Epithelial cell of proximal tubule (primary cell): ENCODE measurements around the gene RAG1. TPM values are rescaled to one million over a fixed set of nuclear protein-coding genes. Genes with fewer than 3 reads are reported as not detected.

Source experiments
- DNase-seq: peaks from one replicate; pipeline ENCODE4 v3.0.0-alpha.2; 2011; ENCODE audit warnings: low read depth
- H3K4me3 ChIP-seq: 2 replicates; pipeline ENCODE4 v1.5.1; 2011; ENCODE audit warnings: low read depth, mild to moderate bottlenecking, low read length
- total RNA-seq: library from RNA; depleted of rRNA; stranded (reverse); fragments of >200 nt; gene quantifications from 2 replicates; pipeline ENCODE4 v1.2.3, GENCODE V29; 2015
- TF ChIP-seq, protein P1 (sequence below): conservative IDR thresholded peaks from 2 replicates; pipeline ENCODE4 v1.5.1; 2012; ENCODE audit warnings: low read depth, mild to moderate bottlenecking, low read length

The RAG1 gene
- total RNA-seq, 1 donor from 2014 or later: 2.0 TPM

- no peak overlapping the region for H3K4me3 ChIP-seq
- TF ChIP-seq, protein P1, sequence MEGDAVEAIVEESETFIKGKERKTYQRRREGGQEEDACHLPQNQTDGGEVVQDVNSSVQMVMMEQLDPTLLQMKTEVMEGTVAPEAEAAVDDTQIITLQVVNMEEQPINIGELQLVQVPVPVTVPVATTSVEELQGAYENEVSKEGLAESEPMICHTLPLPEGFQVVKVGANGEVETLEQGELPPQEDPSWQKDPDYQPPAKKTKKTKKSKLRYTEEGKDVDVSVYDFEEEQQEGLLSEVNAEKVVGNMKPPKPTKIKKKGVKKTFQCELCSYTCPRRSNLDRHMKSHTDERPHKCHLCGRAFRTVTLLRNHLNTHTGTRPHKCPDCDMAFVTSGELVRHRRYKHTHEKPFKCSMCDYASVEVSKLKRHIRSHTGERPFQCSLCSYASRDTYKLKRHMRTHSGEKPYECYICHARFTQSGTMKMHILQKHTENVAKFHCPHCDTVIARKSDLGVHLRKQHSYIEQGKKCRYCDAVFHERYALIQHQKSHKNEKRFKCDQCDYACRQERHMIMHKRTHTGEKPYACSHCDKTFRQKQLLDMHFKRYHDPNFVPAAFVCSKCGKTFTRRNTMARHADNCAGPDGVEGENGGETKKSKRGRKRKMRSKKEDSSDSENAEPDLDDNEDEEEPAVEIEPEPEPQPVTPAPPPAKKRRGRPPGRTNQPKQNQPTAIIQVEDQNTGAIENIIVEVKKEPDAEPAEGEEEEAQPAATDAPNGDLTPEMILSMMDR: no peak
- DNase-seq: no peak
These were observed 59.2 kb downstream of the RAG1 start for GRCh38 chr11:36627006-36627405.

- no peak for DNase-seq
- TF ChIP-seq, protein P1: no peak
- no peak overlapping the region for H3K4me3 ChIP-seq
These were observed 59.7 kb downstream of the RAG1 start for GRCh38 chr11:36627471-36627870.

DNA sequence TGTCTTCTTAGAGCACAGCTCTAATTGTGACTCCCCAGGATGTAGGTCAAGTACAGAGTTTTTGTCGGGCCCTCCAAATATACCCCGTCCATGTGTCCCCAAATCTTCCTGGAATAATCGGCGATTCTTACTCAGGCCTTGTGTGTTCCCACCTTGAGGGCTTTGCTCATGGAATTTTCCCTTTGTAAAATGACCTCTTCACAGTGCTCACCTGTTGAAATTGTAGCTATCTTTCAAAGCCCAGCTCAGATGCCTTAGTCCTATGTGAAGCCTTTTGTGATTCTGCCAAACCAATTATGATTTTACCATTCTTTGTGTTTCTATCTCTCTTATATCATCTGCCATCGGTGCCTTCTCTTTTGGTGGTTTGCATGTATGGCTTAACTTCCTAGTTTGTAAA lies 60.3 kb downstream of the RAG1 start:
- TF ChIP-seq, protein P1: no peak
- H3K4me3 ChIP-seq: no peak overlapping the region
- DNase-seq: no peak

DNA sequence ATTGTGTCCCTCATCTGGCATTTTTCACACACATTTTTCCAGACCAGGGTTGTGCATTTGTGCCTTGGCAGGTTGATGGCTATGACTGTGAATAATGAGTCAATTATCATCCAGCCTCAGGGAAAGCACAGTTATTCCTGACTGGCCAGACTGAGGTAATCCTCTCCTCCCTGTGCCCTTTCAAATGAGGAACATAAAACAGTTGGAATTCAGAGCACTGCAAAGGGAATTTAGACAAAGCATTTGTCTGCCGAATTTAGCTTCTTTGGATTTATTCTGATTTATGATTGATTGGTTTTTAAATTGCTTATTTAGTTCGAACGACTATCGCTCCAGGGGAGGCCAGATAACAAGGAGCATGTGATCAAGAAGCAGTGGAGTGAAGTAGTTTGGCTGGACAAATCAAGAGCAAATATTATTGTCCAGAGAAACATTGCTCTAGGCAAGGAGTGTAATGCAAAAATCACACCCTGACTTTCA lies 61.0 kb downstream of the RAG1 start:
- H3K4me3 ChIP-seq: no peak overlapping the region
- no peak for DNase-seq
- TF ChIP-seq, protein P1: no peak

Other genes with a start within 250 kb of the RAG1 start
- 7.5 and 9.8 TPM in 2 replicates for gene TRAF6, start 57.7 kb upstream of the RAG1 start, total RNA-seq
- 13.2 and 19.7 TPM in 2 replicates for gene IFTAP, start 26.5 kb downstream of the RAG1 start, total RNA-seq
- not detected in 2 replicates for gene RAG2, start 30.2 kb downstream of the RAG1 start, total RNA-seq